ENCODE results near the gene SUPT3H.

DNA sequence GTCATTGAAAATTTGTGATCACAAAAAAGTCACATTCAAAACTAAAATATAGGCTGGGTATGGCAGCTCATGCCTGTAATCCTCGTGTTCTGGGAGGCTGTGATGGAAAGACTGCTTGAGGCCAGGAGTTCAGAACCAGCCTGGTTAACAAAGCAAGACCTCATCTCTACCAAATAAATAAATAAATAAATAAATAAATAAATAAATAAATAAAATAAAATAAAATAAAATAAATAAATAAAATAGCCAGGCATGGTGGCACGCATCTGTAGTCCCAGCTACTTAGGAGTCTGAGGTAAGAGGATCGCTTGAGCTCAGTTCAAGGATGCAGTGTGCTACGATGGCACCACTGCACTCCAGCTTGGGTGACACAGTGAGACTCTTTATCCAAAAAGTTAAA, 392.7 kb downstream of the SUPT3H start:
- TF ChIP-seq, protein P1, sequence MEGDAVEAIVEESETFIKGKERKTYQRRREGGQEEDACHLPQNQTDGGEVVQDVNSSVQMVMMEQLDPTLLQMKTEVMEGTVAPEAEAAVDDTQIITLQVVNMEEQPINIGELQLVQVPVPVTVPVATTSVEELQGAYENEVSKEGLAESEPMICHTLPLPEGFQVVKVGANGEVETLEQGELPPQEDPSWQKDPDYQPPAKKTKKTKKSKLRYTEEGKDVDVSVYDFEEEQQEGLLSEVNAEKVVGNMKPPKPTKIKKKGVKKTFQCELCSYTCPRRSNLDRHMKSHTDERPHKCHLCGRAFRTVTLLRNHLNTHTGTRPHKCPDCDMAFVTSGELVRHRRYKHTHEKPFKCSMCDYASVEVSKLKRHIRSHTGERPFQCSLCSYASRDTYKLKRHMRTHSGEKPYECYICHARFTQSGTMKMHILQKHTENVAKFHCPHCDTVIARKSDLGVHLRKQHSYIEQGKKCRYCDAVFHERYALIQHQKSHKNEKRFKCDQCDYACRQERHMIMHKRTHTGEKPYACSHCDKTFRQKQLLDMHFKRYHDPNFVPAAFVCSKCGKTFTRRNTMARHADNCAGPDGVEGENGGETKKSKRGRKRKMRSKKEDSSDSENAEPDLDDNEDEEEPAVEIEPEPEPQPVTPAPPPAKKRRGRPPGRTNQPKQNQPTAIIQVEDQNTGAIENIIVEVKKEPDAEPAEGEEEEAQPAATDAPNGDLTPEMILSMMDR (IDR thresholded peaks at IDR 0.05) = no peak
- TF ChIP-seq POLR2A (IDR thresholded peaks at IDR 0.05) (no peak), EP300 (IDR thresholded peaks at IDR 0.05) (no peak)

Data from ovary (tissue), 3 donors.